ENCODE results near the gene PLA2G12A. TPM values are rescaled to one million over a fixed set of nuclear protein-coding genes. Genes with fewer than 3 reads are reported as not detected.

PLA2G12A gene
- total and polyA plus RNA-seq, 10 of the 15 experiments (the other 5 are each of a cell fraction or from before 2014, with no cell fraction given): 3.7 to 36.8 (median 15.5) TPM

- POLR2A ChIA-PET: interaction anchor here (0.6 to 2.4 kb wide), 2 partner anchors 10 to 258 kb away, joined by 4 to 13 read pairs; no protein-coding TSS in a partner anchor
- SMC1A ChIA-PET (ENCODE audit: uncharacterized antibody, unreplicated experiment): interaction anchor here (1.1 to 3.6 kb wide), 4 partner anchors 9 to 103 kb away, joined by 3 to 18 read pairs (median 4); partner anchors contain the start of gene CASP6
- H3K4me1 ChIP-seq (ENCODE audit: control insufficient read depth, insufficient read depth, low read length): peaks cover 4% of the 10 kb centered on the region; the same call in 1 of the 2 replicates
- H3K4me2 ChIP-seq (ENCODE audit: control insufficient read depth, insufficient read depth): peak overlapping the region; percentile 28
- in situ Hi-C loops (cut with MboI): no loop called here
- no TSS peak for BruUV-seq (replicated peaks)
- H3K79me2 ChIP-seq (ENCODE audit: control insufficient read depth, insufficient read depth, low read length): no peaks in the 10 kb centered on the region
- H2AFZ ChIP-seq (ENCODE audit: control insufficient read depth, low read depth, low read length): no peak overlapping the region
- CTCF ChIA-PET: interaction anchor here (0.5 to 1.6 kb wide), 2 partner anchors 10 to 59 kb away, joined by 3 to 11 read pairs; no protein-coding TSS in a partner anchor
- no peak overlapping the region for H3K4me3 ChIP-seq
- RAD21 ChIA-PET (ENCODE audit: unreplicated experiment): no interaction called here
- WGBS (ENCODE audit: insufficient coverage, insufficient replicate concordance, low lambda C conversion rate, missing lambda C conversion rate): 25% methylated on average over 6 of the region's 6 CpGs
- no peaks in the 10 kb centered on the region for H3K9me3 ChIP-seq (replicated peaks; ENCODE audit: control insufficient read depth, insufficient read depth, low read length)
- ATAC-seq (peak; percentile 93), FAIRE-seq (peak; percentile 70), DNase-seq (ENCODE audit: low read depth, low spot score) (peak; percentile 31)
- H4K20me1 ChIP-seq (ENCODE audit: control insufficient read depth, insufficient read depth): no peaks in the 10 kb centered on the region
- intact Hi-C loops (cut with micrococcal nuclease; ENCODE audit: unreplicated experiment): no loop called here
- no peak for TF ChIP-seq CBFB (IDR thresholded peaks at IDR 0.05; ENCODE audit: low read depth)
- no peak for TF ChIP-seq NFIC (IDR thresholded peaks at IDR 0.05; ENCODE audit: low read depth, low read length)
- peak; percentile 32 for TF ChIP-seq RUNX3 (IDR thresholded peaks at IDR 0.05; ENCODE audit: low read length)
- TF ChIP-seq, protein P1, sequence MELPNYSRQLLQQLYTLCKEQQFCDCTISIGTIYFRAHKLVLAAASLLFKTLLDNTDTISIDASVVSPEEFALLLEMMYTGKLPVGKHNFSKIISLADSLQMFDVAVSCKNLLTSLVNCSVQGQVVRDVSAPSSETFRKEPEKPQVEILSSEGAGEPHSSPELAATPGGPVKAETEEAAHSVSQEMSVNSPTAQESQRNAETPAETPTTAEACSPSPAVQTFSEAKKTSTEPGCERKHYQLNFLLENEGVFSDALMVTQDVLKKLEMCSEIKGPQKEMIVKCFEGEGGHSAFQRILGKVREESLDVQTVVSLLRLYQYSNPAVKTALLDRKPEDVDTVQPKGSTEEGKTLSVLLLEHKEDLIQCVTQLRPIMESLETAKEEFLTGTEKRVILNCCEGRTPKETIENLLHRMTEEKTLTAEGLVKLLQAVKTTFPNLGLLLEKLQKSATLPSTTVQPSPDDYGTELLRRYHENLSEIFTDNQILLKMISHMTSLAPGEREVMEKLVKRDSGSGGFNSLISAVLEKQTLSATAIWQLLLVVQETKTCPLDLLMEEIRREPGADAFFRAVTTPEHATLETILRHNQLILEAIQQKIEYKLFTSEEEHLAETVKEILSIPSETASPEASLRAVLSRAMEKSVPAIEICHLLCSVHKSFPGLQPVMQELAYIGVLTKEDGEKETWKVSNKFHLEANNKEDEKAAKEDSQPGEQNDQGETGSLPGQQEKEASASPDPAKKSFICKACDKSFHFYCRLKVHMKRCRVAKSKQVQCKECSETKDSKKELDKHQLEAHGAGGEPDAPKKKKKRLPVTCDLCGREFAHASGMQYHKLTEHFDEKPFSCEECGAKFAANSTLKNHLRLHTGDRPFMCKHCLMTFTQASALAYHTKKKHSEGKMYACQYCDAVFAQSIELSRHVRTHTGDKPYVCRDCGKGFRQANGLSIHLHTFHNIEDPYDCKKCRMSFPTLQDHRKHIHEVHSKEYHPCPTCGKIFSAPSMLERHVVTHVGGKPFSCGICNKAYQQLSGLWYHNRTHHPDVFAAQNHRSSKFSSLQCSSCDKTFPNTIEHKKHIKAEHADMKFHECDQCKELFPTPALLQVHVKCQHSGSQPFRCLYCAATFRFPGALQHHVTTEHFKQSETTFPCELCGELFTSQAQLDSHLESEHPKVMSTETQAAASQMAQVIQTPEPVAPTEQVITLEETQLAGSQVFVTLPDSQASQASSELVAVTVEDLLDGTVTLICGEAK (IDR thresholded peaks at IDR 0.05; ENCODE audit: borderline replicate concordance): no peak
- no peaks in the 10 kb centered on the region for H3K27me3 ChIP-seq (replicated peaks in 1 of 2; ENCODE audit: control insufficient read depth in 2 of 2, insufficient read depth in 2 of 2, low read length in 1 of 2)
- H3K36me3 ChIP-seq (ENCODE audit: control insufficient read depth in 2 of 2, insufficient read depth in 2 of 2, low read length in 1 of 2): peaks cover 0 to 18% of the 10 kb centered on the region in 2 experiments; a peak in 2 of 4 replicates
- no peak overlapping the region; the same call in 1 of the 2 replicates for H3K27ac ChIP-seq (ENCODE audit: control insufficient read depth, insufficient read depth)
- H3K9ac ChIP-seq (ENCODE audit: control insufficient read depth, insufficient read depth, low read length): no peak overlapping the region
Observed at GRCh38 chr4:109690690-109691410, 39.0 kb downstream of the PLA2G12A start.
